Hematopoietic multipotent progenitor cell treated with erythropoietin and hydrocortisone succinate and interleukin-3 and kit ligand, for 17 days (in vitro differentiated cells): ENCODE results near the gene ADD1.
"Not testable (repeated sequence)": the region's sequence is repeated elsewhere in the genome, so short reads cannot be mapped to it uniquely, and the experiment has no call there.

Experiments
- DNase-seq: peaks from one replicate; pipeline ENCODE4 v3.0.0-alpha.2; 2015; ENCODE audit warnings: low spot score

ADD1 gene

GRCh38 chr4:2934077-2934812 lies 90.6 kb downstream of the ADD1 start:
- peak; percentile 29 for DNase-seq

- DNase-seq, result peak; percentile 96
Observed at GRCh38 chr4:2934813-2935761, 91.4 kb downstream of the ADD1 start.

GRCh38 chr4:2935762-2936743 lies 92.4 kb downstream of the ADD1 start:
- DNase-seq, result peak; percentile 31

GRCh38 chr4:2936773-2937145 lies 93.1 kb downstream of the ADD1 start:
- no peak for DNase-seq

GRCh38 chr4:2937146-2937857 lies 93.7 kb downstream of the ADD1 start:
- DNase-seq, result no peak

GRCh38 chr4:2937986-2938385 lies 94.3 kb downstream of the ADD1 start:
- DNase-seq, result no peak

GRCh38 chr4:2938411-2938810 lies 94.8 kb downstream of the ADD1 start:
- DNase-seq, result not testable (repeated sequence)

GRCh38 chr4:2938906-2939305 lies 95.3 kb downstream of the ADD1 start:
- DNase-seq, result no peak

GRCh38 chr4:2939383-2940243 lies 96.0 kb downstream of the ADD1 start:
- DNase-seq, result no peak

- no peak for DNase-seq
Observed at GRCh38 chr4:2940267-2941137, 96.9 kb downstream of the ADD1 start.

- no peak for DNase-seq
Observed at GRCh38 chr4:2941138-2942036, 97.7 kb downstream of the ADD1 start.

- DNase-seq, result no peak
Observed at GRCh38 chr4:2942037-2942531, 98.4 kb downstream of the ADD1 start.

- no peak for DNase-seq
Observed at GRCh38 chr4:2942532-2943363, 99.1 kb downstream of the ADD1 start.

- DNase-seq, result no peak
Observed at GRCh38 chr4:2943364-2944090, 99.9 kb downstream of the ADD1 start.

GRCh38 chr4:2944091-2944482 lies 100.4 kb downstream of the ADD1 start:
- DNase-seq, result no peak
